DOHH2 (cell line): ENCODE data around the gene CRISPLD2.

ENCODE experiments used
- CTCF ChIP-seq: fragments of 200-600 bp; sonication (generic); IDR thresholded peaks from one replicate; pipeline ENCODE4 v1.5.1; 2014; ENCODE audit warnings: antibody characterized with exemption, mild to moderate bottlenecking, low read depth, low read length; ENCODE audit not compliant: poor library complexity, severe bottlenecking
- EZH2phosphoT487 ChIP-seq: fragments of 200-600 bp; sonication (generic); IDR thresholded peaks from 2 replicates; pipeline ENCODE4 v1.6.1; 2017; ENCODE audit warnings: borderline replicate concordance, mild to moderate bottlenecking, antibody characterized with exemption, low read length, moderate library complexity, mixed read lengths

- TF ChIP-seq CTCF: no peak
- TF ChIP-seq EZH2phosphoT487: no peak
Observed at GRCh38 chr16:84804326-84804725, 15.5 kb upstream of the CRISPLD2 start.
